Measurements from ENCODE around the gene TUBD1. TPM values are rescaled to one million over a fixed set of nuclear protein-coding genes. Genes with fewer than 3 reads are reported as not detected.

The TUBD1 gene
- total and polyA plus RNA-seq, 2 donors (not counting 1 experiment from before 2014, with no cell fraction given), result 5.7 to 20.0 TPM

DNA sequence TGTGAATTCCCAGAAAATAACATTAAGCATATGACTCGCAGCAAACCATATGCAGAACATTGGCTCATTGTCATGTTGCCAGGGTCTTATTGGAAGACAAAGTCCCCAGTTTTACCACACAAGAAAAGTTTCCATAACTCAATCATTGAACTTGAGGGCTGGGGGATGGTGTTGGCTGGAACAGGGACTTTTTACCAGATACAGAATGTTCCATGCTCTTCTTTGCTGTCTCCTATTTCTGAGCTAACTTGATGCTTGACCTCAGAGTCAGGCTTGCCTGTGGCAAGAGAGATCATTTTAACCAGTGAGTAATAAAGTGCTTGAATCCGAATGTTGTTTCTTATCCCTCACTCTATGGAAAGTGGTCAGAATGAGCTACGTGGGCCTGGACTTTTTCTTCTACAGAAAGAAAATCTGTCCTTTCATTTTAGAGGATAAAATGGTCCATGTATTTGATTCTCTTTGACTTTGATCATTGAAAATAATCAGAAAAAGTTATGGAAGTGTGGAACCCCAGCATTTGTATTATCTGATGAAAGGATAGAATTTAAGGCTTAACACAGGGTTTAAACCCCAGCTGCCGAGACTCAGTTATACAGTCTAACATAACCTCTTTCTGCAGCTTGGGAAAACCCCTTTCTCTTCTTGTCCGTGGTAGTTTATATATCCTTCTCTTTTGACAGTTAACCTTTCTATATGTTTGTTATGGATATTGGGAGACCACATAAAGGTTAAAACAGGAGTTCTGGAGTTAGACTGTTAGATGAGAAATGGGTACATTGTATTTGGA is 67.0 kb downstream of the TUBD1 start:
- no peak for DNase-seq
- Histone ChIP-seq H3K36me3 (replicated peaks in 1 of 2; ENCODE audit: control extremely low read depth in 1 of 2, control insufficient read depth in 1 of 2, extremely low read depth in 1 of 2, insufficient read depth in 2 of 2, low read length in 1 of 2) (peaks cover 0 to 6% of the 10 kb centered on the region in 2 experiments), H3K4me2 (replicated peaks; ENCODE audit: low read depth, low read length, poor library complexity, severe bottlenecking) (peak overlapping the region; percentile 41), H3K27me3 (replicated peaks in 1 of 4; ENCODE audit: control extremely low read depth in 1 of 4, control insufficient read depth in 3 of 4, insufficient read depth in 4 of 4, low read length in 3 of 4) (no peaks in the 10 kb centered on the region), H3K4me3 (ENCODE audit: control extremely low read depth in 1 of 5, extremely low read depth in 1 of 5, insufficient read depth in 1 of 5, low read depth in 2 of 5, low read length in 4 of 5) (no peak overlapping the region), H3K9ac (ENCODE audit: low read length) (peak overlapping the region; percentile 3), H4K20me1 (ENCODE audit: control insufficient read depth, insufficient read depth, low read length, poor library complexity, severe bottlenecking) (no peaks in the 10 kb centered on the region), H3K9me3 (ENCODE audit: control extremely low read depth in 1 of 3, control insufficient read depth in 2 of 3, insufficient read depth in 1 of 3, low read length in 2 of 3) (no peaks in the 10 kb centered on the region), H3K27ac (ENCODE audit: low read length in 2 of 2) (no peak overlapping the region), H2AFZ (ENCODE audit: insufficient read depth, low read depth, low read length, poor library complexity, severe bottlenecking) (no peak overlapping the region), H3K4me1 (ENCODE audit: control insufficient read depth in 2 of 2, insufficient read depth in 2 of 2, low read length in 2 of 2) (peaks cover 42 to 52% of the 10 kb centered on the region in 2 donors), H3K79me2 (ENCODE audit: control insufficient read depth, insufficient read depth, low read length) (peaks cover 1% of the 10 kb centered on the region)
- Mint-ChIP-seq H3K9me3 (ENCODE audit: insufficient read depth) (no peaks in the 10 kb centered on the region), H3K27me3 (no peaks in the 10 kb centered on the region), H3K27ac (peak overlapping the region; percentile 11), H3K4me3 (peak overlapping the region; percentile 52), H3K4me1 (peaks cover 51% of the 10 kb centered on the region)
- WGBS (ENCODE audit: insufficient coverage), result no CpG with 5 or more reads among the region's 5 CpGs
- intact Hi-C loops (cut with micrococcal nuclease), result no loop called here
- ChIA-PET POLR2A (interaction anchor here (0.6 kb wide), 2 partner anchors 23 to 81 kb away, joined by 3 to 6 read pairs; no protein-coding TSS in a partner anchor), CTCF (interaction anchor here (0.9 to 2.0 kb wide), 2 partner anchors 13 to 78 kb away, joined by 3 to 7 read pairs; no protein-coding TSS in a partner anchor)
- no peak for ATAC-seq (ENCODE audit: low read depth)
- no peak for TF ChIP-seq EZH2 (IDR thresholded peaks at IDR 0.05; ENCODE audit: borderline replicate concordance, insufficient read depth, low read depth, low read length, poor library complexity, severe bottlenecking)
- TF ChIP-seq, protein P1, sequence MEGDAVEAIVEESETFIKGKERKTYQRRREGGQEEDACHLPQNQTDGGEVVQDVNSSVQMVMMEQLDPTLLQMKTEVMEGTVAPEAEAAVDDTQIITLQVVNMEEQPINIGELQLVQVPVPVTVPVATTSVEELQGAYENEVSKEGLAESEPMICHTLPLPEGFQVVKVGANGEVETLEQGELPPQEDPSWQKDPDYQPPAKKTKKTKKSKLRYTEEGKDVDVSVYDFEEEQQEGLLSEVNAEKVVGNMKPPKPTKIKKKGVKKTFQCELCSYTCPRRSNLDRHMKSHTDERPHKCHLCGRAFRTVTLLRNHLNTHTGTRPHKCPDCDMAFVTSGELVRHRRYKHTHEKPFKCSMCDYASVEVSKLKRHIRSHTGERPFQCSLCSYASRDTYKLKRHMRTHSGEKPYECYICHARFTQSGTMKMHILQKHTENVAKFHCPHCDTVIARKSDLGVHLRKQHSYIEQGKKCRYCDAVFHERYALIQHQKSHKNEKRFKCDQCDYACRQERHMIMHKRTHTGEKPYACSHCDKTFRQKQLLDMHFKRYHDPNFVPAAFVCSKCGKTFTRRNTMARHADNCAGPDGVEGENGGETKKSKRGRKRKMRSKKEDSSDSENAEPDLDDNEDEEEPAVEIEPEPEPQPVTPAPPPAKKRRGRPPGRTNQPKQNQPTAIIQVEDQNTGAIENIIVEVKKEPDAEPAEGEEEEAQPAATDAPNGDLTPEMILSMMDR (IDR thresholded peaks at IDR 0.05), result no peak

DNA sequence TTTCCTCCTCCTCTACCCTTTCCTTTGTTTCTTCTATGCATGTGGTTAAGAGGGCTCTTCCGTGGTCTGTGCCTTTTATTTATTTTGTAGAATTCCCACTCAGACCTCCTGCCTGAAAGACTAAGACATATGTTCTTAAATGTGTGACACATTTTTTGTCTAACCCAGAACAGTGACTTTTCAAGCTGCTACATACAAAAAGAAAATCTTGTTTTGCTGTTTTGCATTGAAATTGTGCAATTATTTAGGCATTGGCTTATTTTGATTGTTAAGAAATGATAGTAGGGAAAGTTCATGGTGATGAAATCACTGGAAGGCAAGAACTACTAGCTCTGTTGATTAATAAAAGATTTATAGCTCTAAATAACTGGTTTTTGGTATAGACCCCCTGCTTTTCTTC is 76.8 kb downstream of the TUBD1 start:
- DNase-seq (no peak), ATAC-seq (ENCODE audit: low read depth) (no peak)
- Histone ChIP-seq H4K20me1 (ENCODE audit: control insufficient read depth, insufficient read depth, low read length, poor library complexity, severe bottlenecking) (no peaks in the 10 kb centered on the region), H3K9me3 (ENCODE audit: control extremely low read depth in 1 of 3, control insufficient read depth in 2 of 3, insufficient read depth in 1 of 3, low read length in 2 of 3) (no peaks in the 10 kb centered on the region), H3K27ac (ENCODE audit: low read length in 2 of 2) (no peak overlapping the region), H2AFZ (ENCODE audit: insufficient read depth, low read depth, low read length, poor library complexity, severe bottlenecking) (no peak overlapping the region), H3K27me3 (replicated peaks in 1 of 4; ENCODE audit: control extremely low read depth in 1 of 4, control insufficient read depth in 3 of 4, insufficient read depth in 4 of 4, low read length in 3 of 4) (no peaks in the 10 kb centered on the region), H3K79me2 (ENCODE audit: control insufficient read depth, insufficient read depth, low read length) (no peaks in the 10 kb centered on the region), H3K4me3 (ENCODE audit: control extremely low read depth in 1 of 5, extremely low read depth in 1 of 5, insufficient read depth in 1 of 5, low read depth in 2 of 5, low read length in 4 of 5) (no peak overlapping the region), H3K36me3 (replicated peaks in 1 of 2; ENCODE audit: control extremely low read depth in 1 of 2, control insufficient read depth in 1 of 2, extremely low read depth in 1 of 2, insufficient read depth in 2 of 2, low read length in 1 of 2) (peaks cover 10 to 23% of the 10 kb centered on the region in 2 experiments), H3K4me1 (ENCODE audit: control insufficient read depth in 2 of 2, insufficient read depth in 2 of 2, low read length in 2 of 2) (no peaks in the 10 kb centered on the region), H3K4me2 (replicated peaks; ENCODE audit: low read depth, low read length, poor library complexity, severe bottlenecking) (no peak overlapping the region), H3K9ac (ENCODE audit: low read length) (no peak overlapping the region)
- no CpG with 5 or more reads among the region's 1 CpG for WGBS (ENCODE audit: insufficient coverage)
- no peaks in the 10 kb centered on the region for H3K4me1 Mint-ChIP-seq
- no peaks in the 10 kb centered on the region for H3K9me3 Mint-ChIP-seq (ENCODE audit: insufficient read depth)
- no peaks in the 10 kb centered on the region for H3K27me3 Mint-ChIP-seq
- intact Hi-C loops (cut with micrococcal nuclease), result no loop called here
- no peak for TF ChIP-seq EZH2 (IDR thresholded peaks at IDR 0.05; ENCODE audit: borderline replicate concordance, insufficient read depth, low read depth, low read length, poor library complexity, severe bottlenecking)
- TF ChIP-seq, protein P1 (IDR thresholded peaks at IDR 0.05), result no peak
- no peak overlapping the region for H3K4me3 Mint-ChIP-seq
- ChIA-PET CTCF (interaction anchor here (1.0 kb wide), 1 partner anchor 9 kb away, joined by 7 read pairs; no protein-coding TSS in a partner anchor), POLR2A (no interaction called here)
- H3K27ac Mint-ChIP-seq, result no peak overlapping the region
